OCI-LY7 (cell line): ENCODE measurements around the gene ARHGEF3. TPM values are rescaled to one million over a fixed set of nuclear protein-coding genes. Genes with fewer than 3 reads are reported as not detected.

Source experiments
- BruUV-seq: library from RNA; stranded (reverse); fragments of 400-500 nt; replicated peaks from 2 replicates; lab custom pipeline; 2021; lab: Mats Ljungman, UMichigan
- CTCF ChIA-PET: fragments of 300-600 bp; sonication (Branson Sonifier 250); formaldehyde crosslinking; loops from one replicate; lab custom pipeline; 2022; ENCODE audit warnings: antibody characterized with exemption; ENCODE audit not compliant: unreplicated experiment; lab: Charles Lee
- POLR2A ChIA-PET: fragments of 300-600 bp; sonication (Branson Sonifier 250); formaldehyde crosslinking; loops from one replicate; lab custom pipeline; 2022; ENCODE audit warnings: antibody characterized with exemption; lab: Charles Lee
- DNase-seq: peaks from one replicate; pipeline ENCODE4 v3.0.0-alpha.2; 2015; ENCODE audit warnings: low spot score
- H2AFZ ChIP-seq: fragments of 200-600 bp; sonication (generic), shearing (Covaris generic); 2 replicates; pipeline ENCODE4 v1.6.1; 2014; ENCODE audit warnings: mild to moderate bottlenecking, antibody characterized with exemption, low read length, moderate library complexity
- H3K27ac ChIP-seq: fragments of 200-600 bp; sonication (generic); 2 replicates; pipeline ENCODE4 v1.5.1; 2014; ENCODE audit warnings: mixed run types, low read depth, mild to moderate bottlenecking, moderate library complexity, low read length, inconsistent platforms; ENCODE audit not compliant: poor library complexity, severe bottlenecking
- H3K36me3 ChIP-seq: fragments of 200-600 bp; sonication (generic); 2 replicates; pipeline ENCODE4 v1.6.1; 2014; ENCODE audit warnings: mild to moderate bottlenecking, antibody characterized with exemption, low read length, moderate library complexity, mixed read lengths; ENCODE audit not compliant: insufficient read depth
- H3K4me1 ChIP-seq: fragments of 200-600 bp; sonication (generic); 2 replicates; pipeline ENCODE4 v1.5.1; 2014; ENCODE audit warnings: mild to moderate bottlenecking, low read length; ENCODE audit not compliant: insufficient read depth, poor library complexity, severe bottlenecking
- H3K4me2 ChIP-seq: fragments of 200-600 bp; sonication (generic); 2 replicates; pipeline ENCODE4 v1.6.1; 2014; ENCODE audit warnings: mild to moderate bottlenecking, low read length
- H3K4me3 ChIP-seq: fragments of 200-600 bp; sonication (generic); 2 replicates; pipeline ENCODE4 v1.5.1; 2014; ENCODE audit warnings: mild to moderate bottlenecking, low read depth, low read length; ENCODE audit not compliant: poor library complexity, severe bottlenecking
- H3K79me2 ChIP-seq: fragments of 200-600 bp; sonication (generic); 2 replicates; pipeline ENCODE4 v1.6.1; 2016; ENCODE audit warnings: low read depth, mild to moderate bottlenecking, low read length, moderate library complexity, mixed read lengths; ENCODE audit not compliant: insufficient read depth
- H3K9me2 ChIP-seq: fragments of 200-600 bp; sonication (generic); 2 replicates; pipeline ENCODE4 v1.6.1; 2016; ENCODE audit warnings: mild to moderate bottlenecking, low read length, mixed read lengths; ENCODE audit not compliant: insufficient read depth
- H3K9me3 ChIP-seq: fragments of 200-600 bp; sonication (generic); 2 replicates; pipeline ENCODE4 v1.6.1; 2014; ENCODE audit warnings: mild to moderate bottlenecking, mixed run types, low read length, mixed read lengths
- H4K20me1 ChIP-seq: fragments of 200-600 bp; sonication (generic); 2 replicates; pipeline ENCODE4 v1.6.1; 2014; ENCODE audit warnings: mild to moderate bottlenecking, antibody characterized with exemption, low read length, moderate library complexity, mixed read lengths; ENCODE audit not compliant: insufficient read depth
- EZH2phosphoT487 ChIP-seq: fragments of 200-600 bp; sonication (generic); IDR thresholded peaks from 2 replicates; pipeline ENCODE4 v1.6.1; 2018; ENCODE audit warnings: low read depth, borderline replicate concordance, mild to moderate bottlenecking, mixed run types, antibody characterized with exemption, low read length, moderate library complexity, mixed read lengths
- intact Hi-C: fragments of 100-400 bp; cut with micrococcal nuclease; formaldehyde crosslinking; loops from one replicate; pipeline ENCODE4 v1.10.0; 2022; ENCODE audit not compliant: unreplicated experiment
- total RNA-seq, 2 experiments: library from RNA; depleted of rRNA in 1 of 2; stranded (reverse); fragments of >200 nt in 1 of 2; shearing (Covaris generic) in 1 of 2; gene quantifications; 2 replicates each; pipeline ENCODE4 v1.2.3, GENCODE V29; 2014 to 2022
- TF ChIP-seq, protein P1 (sequence below): fragments of 200-600 bp; sonication (generic); conservative IDR thresholded peaks from 2 replicates; pipeline ENCODE4 v1.5.1; 2014; ENCODE audit warnings: mild to moderate bottlenecking, antibody characterized with exemption, low read length, moderate library complexity, mixed read lengths

Gene ARHGEF3
- total RNA-seq, 2 experiments from 2014 or later: 14.1 to 26.9 TPM

DNA sequence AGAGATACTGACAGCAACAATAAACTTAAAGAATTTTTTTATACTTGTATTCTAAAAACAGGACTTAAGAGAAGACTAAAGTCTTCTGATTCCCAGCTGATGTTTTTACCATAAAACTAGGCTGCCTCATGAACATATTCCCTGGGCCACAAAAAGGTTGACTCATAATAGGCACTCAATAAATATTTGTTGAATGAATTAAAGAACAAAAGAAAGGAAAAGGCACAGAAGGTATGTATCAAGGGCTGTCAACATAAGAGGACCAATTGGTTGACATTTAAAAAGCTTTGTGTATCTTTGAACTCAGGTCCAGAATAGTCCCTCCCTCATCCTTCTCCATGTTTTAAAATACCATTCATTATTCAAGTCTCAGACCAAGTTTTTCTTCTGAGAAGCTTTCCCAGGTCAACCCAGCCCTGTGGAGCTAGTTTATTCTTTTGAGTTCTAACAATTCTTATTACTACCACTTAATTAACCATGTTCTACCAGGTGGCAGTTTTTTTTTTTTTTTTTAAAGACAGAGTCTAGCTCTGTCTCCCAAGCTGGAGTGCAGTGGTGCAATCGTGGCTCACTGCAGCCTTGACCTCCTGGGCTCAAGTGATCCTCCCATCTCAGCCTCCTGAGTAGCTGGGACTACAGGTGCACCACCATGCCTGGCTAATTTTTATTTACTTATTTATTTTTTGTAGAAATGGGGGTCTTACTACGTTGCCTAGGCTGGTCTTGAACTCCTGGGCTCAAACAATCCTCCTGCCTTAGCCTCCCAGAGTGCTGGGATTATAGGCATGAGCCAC is 17.5 kb upstream of the ARHGEF3 start:
- Histone ChIP-seq H3K4me3 (no peak overlapping the region), H3K79me2 (no peaks in the 10 kb centered on the region), H4K20me1 (no peaks in the 10 kb centered on the region; the same call in 1 of the 2 replicates), H3K9me2 (no peaks in the 10 kb centered on the region), H2AFZ (no peak overlapping the region), H3K4me1 (peaks cover 15% of the 10 kb centered on the region), H3K4me2 (no peak overlapping the region), H3K9me3 (no peaks in the 10 kb centered on the region), H3K36me3 (no peaks in the 10 kb centered on the region), H3K27ac (no peak overlapping the region)
- POLR2A ChIA-PET: interaction anchor here (0.5 to 2.7 kb wide), 12 partner anchors 11 to 1249 kb away, joined by 3 to 12 read pairs (median 3); no protein-coding TSS in a partner anchor
- intact Hi-C loops: no loop called here
- DNase-seq: no peak
- BruUV-seq: no TSS peak
- CTCF ChIA-PET: no interaction called here
- TF ChIP-seq, protein P1, sequence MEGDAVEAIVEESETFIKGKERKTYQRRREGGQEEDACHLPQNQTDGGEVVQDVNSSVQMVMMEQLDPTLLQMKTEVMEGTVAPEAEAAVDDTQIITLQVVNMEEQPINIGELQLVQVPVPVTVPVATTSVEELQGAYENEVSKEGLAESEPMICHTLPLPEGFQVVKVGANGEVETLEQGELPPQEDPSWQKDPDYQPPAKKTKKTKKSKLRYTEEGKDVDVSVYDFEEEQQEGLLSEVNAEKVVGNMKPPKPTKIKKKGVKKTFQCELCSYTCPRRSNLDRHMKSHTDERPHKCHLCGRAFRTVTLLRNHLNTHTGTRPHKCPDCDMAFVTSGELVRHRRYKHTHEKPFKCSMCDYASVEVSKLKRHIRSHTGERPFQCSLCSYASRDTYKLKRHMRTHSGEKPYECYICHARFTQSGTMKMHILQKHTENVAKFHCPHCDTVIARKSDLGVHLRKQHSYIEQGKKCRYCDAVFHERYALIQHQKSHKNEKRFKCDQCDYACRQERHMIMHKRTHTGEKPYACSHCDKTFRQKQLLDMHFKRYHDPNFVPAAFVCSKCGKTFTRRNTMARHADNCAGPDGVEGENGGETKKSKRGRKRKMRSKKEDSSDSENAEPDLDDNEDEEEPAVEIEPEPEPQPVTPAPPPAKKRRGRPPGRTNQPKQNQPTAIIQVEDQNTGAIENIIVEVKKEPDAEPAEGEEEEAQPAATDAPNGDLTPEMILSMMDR: no peak
- no peak for TF ChIP-seq EZH2phosphoT487

DNA sequence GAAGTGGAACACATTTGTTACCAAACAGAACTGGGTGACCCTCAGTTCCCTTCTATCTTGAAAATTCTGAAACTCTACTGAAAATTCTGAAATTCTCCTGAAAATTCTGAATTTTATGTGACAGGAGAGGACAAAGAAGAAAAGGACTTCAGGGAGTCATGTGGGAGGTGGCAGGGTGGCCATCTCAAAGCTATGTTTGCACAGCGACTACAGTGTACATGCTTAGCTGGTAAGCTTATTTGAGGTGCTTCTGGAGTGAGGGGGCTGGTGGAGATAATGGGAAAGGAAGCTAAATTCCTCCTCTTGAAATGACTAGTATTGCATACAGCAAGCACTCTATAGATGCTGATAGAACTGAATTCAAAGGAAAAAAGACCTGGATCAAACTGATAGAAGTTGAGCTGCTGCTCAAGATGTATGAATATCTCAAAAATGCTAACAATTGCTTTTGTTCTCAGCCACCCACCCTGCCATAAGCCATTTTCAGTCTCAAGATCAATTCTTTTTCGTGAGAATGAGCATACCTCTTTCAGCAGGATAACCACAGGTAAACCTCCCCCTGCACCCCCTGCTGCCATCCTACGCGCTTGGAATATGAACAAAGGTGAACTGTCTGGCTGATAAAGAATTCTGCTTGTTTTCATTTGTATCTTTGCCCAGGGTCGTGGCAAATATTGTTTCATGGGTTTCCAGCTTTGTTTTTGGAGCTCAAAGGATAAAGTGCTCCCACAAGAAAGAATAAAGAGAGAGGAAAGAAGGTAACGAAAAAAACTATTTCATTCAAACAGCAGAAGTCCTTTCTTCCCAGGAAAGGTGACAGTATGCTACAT is 16.6 kb upstream of the ARHGEF3 start:
- intact Hi-C loops: no loop called here
- no peak overlapping the region for H3K4me2 ChIP-seq

More for the DNA sequence above, 16.6 kb upstream of the ARHGEF3 start:
- Histone ChIP-seq H3K79me2 (no peaks in the 10 kb centered on the region), H2AFZ (no peak overlapping the region), H3K4me3 (no peak overlapping the region), H3K4me1 (peaks cover 15% of the 10 kb centered on the region), H3K9me3 (no peaks in the 10 kb centered on the region), H3K9me2 (no peaks in the 10 kb centered on the region), H3K36me3 (no peaks in the 10 kb centered on the region), H3K27ac (no peak overlapping the region), H4K20me1 (no peaks in the 10 kb centered on the region; the same call in 1 of the 2 replicates)
- no TSS peak for BruUV-seq
- DNase-seq: no peak
- ChIA-PET CTCF (interaction anchor here (0.9 kb wide), 1 partner anchor 34 kb away, joined by 3 read pairs; no protein-coding TSS in a partner anchor), POLR2A (interaction anchor here (0.6 to 2.7 kb wide), 11 partner anchors 9 to 97 kb away, joined by 3 to 12 read pairs (median 3); partner anchors contain the start of gene ARHGEF3)
- TF ChIP-seq EZH2phosphoT487: no peak
- TF ChIP-seq, protein P1: no peak
